ENCODE data around the gene DIS3L2.

GRCh38 chr2:232234922-232235615 is 273.6 kb downstream of the DIS3L2 start:
- TF ChIP-seq ELK1 (IDR thresholded peaks at IDR 0.05; ENCODE audit: borderline replicate concordance, low read depth, low read length) = no peak
- TF ChIP-seq RFX5 (IDR thresholded peaks at IDR 0.05; ENCODE audit: low read depth, low read length) = no peak
- no peak for TF ChIP-seq CTCF (conservative IDR thresholded peaks at IDR 0.05; ENCODE audit: low read depth, low read length)
- TF ChIP-seq POLR2A (IDR thresholded peaks at IDR 0.05; ENCODE audit: low read depth, low read length) = no peak
- TF ChIP-seq RCOR1 (IDR thresholded peaks at IDR 0.05; ENCODE audit: insufficient replicate concordance, low read length) = no peak
- no peak for TF ChIP-seq MAZ (IDR thresholded peaks at IDR 0.05; ENCODE audit: borderline replicate concordance, low read depth, low read length)
- TF ChIP-seq RAD21 (IDR thresholded peaks at IDR 0.05; ENCODE audit: low read length) = no peak
- TF ChIP-seq NFE2L2 (IDR thresholded peaks at IDR 0.05; ENCODE audit: low read depth, low read length) = no peak
- no peak for TF ChIP-seq BHLHE40 (IDR thresholded peaks at IDR 0.05; ENCODE audit: low read depth, low read length)
- no peak for TF ChIP-seq USF2 (IDR thresholded peaks at IDR 0.05; ENCODE audit: low read depth, low read length)
- no peak for TF ChIP-seq FOS (IDR thresholded peaks at IDR 0.05; ENCODE audit: low read depth, low read length)
- TF ChIP-seq MXI1 (IDR thresholded peaks at IDR 0.05; ENCODE audit: borderline replicate concordance, low read depth, low read length) = no peak
- no peak for TF ChIP-seq CEBPB (IDR thresholded peaks at IDR 0.05; ENCODE audit: low read depth, low read length)
- no peak for TF ChIP-seq SMC3 (IDR thresholded peaks at IDR 0.05; ENCODE audit: low read depth, low read length)
